Fibroblast of pulmonary artery (primary cell): ENCODE measurements around the gene EIF4E2.

Experiments
- DNase-seq: peaks from one replicate; pipeline ENCODE4 v3.0.0-alpha.2; 2010; ENCODE audit warnings: low read depth
- H3K4me3 ChIP-seq: replicated peaks from 2 replicates; pipeline ENCODE4 v1.5.1; 2011; ENCODE audit warnings: low read depth, mild to moderate bottlenecking, control low read depth, low read length, moderate library complexity
- CTCF ChIP-seq: IDR thresholded peaks from 2 replicates; pipeline ENCODE4 v1.5.1; 2011; ENCODE audit warnings: mild to moderate bottlenecking, control low read depth, low read length, inconsistent platforms; ENCODE audit errors: missing control alignments

Gene EIF4E2

GRCh38 chr2:232538671-232539070, 11.8 kb upstream of the EIF4E2 start:
- H3K4me3 ChIP-seq: no peak overlapping the region
- no peak for DNase-seq
- no peak for TF ChIP-seq CTCF

- no peak within 1 kb of the TSS for H3K4me3 ChIP-seq
- TF ChIP-seq CTCF: no peak
- no peak for DNase-seq
Observed at GRCh38 chr2:232539298-232540231, 10.9 kb upstream of the EIF4E2 start, which contains the start of gene CHRNG. Gene CHRNG, plus strand, starts transcription at chr2:232539692. Its CDS starts 56 bp downstream, at chr2:232539748.

DNA sequence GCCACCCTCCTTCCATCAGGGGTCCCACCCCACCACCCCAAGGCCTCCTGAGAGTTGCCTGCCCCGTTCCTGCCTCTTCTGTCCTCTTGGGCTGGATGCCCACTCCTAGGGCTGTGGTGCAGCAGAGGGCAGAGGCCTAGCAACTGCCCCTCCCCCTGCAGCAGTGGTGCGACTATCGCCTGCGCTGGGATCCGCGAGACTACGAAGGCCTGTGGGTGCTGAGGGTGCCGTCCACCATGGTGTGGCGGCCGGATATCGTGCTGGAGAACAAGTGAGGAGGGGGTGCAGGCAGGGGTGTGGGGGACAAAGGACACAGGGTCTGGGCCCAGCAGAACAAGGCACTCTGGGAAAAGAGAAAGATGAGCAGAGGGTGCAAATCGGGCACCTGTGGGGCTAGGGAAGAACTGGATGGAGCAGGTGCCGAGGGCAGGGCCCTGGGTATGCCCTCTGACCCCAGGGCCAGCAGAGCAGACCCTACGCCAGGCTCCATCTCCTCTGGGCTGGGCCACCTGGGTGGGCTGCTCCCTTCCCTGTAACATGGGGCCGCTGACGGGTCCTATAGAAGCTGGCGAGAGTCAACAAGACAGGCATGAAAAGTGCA, 9.9 kb upstream of the EIF4E2 start:
- DNase-seq: no peak
- H3K4me3 ChIP-seq: no peak overlapping the region
- no peak for TF ChIP-seq CTCF

GRCh38 chr2:232541195-232541960, 9.1 kb upstream of the EIF4E2 start:
- DNase-seq: no peak
- no peak overlapping the region for H3K4me3 ChIP-seq
- no peak for TF ChIP-seq CTCF

DNA sequence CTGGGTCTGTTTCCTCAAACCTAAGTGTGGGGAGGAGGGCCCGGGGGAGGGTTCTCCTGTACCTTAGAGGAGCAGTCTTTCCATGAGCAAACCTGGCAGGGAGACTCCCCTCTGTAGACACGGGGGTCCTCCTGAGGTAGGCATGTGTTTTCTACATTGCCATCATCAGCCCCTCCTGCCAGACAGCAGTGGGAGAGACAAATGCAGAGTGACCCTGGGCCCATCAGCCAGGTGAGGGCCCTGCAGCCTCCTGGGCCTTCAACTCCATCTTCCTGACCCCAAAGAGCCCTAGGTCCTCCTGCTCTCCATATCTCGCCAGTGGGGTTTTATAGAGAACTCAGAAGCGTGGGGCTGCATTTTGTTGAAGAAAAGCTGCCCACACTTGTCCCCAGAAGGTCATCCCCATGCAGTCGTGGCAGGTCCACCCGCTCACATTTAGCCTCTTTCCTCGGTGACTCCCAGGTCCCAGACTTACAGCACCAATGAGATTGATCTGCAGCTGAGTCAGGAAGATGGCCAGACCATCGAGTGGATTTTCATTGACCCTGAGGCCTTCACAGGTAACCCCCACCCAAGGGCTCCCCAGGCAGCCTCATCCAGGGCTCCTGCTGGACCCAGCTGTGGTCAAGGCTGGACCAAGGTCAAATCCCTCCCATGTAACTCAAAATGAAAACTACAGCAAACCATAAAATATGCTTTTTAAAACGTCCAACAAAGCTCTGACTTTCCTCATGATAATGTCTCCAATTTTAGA, 8.4 kb upstream of the EIF4E2 start:
- DNase-seq: no peak
- no peak for TF ChIP-seq CTCF
- no peak overlapping the region for H3K4me3 ChIP-seq

DNA sequence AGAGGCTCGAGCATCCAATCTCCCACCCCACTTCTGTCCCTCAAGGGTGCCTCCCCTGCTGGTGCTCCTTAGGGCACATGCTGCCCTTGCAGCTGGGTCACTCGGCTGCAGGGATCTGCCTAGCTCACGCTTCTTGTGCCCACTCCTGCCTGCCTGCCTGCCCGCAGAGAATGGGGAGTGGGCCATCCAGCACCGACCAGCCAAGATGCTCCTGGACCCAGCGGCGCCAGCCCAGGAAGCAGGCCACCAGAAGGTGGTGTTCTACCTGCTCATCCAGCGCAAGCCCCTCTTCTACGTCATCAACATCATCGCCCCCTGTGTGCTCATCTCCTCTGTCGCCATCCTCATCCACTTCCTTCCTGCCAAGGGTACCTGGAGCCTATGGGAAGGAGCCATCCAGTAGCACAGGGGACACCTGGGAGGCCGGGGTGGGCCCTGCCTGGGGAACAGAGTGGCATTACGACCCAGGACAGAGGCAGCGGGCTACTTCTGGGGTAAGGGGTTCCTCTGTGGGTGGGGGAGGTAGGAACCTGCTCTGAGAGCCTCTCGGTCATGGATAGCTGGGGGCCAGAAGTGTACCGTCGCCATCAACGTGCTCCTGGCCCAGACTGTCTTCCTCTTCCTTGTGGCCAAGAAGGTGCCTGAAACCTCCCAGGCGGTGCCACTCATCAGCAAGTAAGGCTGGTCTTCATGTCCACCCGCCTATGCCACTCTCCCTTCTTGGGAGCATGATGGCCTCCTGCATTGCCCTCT, 7.6 kb upstream of the EIF4E2 start:
- H3K4me3 ChIP-seq: no peak overlapping the region
- DNase-seq: no peak
- no peak for TF ChIP-seq CTCF
